LNCAP (cell line): ENCODE results near the gene CTXND1.

Experiments
- TF ChIP-seq, protein P1 (sequence below): fragments of 450-650 bp; IDR thresholded peaks from 2 replicates; pipeline ENCODE4 v1.5.1; 2017; ENCODE audit warnings: mild to moderate bottlenecking

Gene CTXND1

DNA sequence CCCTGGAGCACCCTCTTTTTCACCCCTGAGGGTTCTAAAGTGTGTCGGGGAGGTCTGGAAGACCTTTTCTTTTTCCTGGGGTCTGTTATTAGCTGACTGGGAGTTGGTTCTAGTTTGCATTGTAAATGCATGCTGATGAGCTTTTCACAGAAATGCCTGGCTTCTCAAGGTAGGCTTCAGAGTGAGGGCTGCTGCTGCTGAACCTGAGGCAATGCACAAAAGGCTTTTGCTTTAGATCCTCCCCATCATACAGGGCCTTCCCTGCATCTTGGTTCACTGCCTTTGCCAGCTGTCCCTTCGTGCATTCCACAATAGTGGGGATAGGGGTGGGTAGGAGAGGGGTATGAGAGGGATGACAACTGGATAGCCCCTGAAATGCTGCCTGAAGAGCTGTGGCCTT is 52.6 kb downstream of the CTXND1 start:
- TF ChIP-seq, protein P1, sequence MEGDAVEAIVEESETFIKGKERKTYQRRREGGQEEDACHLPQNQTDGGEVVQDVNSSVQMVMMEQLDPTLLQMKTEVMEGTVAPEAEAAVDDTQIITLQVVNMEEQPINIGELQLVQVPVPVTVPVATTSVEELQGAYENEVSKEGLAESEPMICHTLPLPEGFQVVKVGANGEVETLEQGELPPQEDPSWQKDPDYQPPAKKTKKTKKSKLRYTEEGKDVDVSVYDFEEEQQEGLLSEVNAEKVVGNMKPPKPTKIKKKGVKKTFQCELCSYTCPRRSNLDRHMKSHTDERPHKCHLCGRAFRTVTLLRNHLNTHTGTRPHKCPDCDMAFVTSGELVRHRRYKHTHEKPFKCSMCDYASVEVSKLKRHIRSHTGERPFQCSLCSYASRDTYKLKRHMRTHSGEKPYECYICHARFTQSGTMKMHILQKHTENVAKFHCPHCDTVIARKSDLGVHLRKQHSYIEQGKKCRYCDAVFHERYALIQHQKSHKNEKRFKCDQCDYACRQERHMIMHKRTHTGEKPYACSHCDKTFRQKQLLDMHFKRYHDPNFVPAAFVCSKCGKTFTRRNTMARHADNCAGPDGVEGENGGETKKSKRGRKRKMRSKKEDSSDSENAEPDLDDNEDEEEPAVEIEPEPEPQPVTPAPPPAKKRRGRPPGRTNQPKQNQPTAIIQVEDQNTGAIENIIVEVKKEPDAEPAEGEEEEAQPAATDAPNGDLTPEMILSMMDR: no peak

DNA sequence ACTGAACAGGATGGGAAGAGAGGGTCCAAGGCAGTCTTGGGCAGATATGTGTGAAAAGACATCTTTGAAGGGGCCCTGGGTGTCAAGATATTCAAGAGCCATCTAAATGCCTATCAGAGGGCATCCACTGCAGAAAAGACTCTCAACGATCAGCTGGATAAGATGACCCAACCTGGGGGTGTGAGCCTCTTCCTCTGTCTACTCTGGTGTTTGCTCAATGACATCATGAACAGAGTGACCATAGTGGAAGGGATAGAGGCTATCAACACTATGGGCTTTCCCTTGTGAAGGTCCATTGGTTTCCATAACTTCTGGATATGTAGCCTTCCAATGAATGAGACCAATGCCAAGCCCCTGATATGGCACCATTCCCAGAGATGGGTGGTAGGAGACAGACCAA is 57.1 kb downstream of the CTXND1 start:
- TF ChIP-seq, protein P1: no peak

DNA sequence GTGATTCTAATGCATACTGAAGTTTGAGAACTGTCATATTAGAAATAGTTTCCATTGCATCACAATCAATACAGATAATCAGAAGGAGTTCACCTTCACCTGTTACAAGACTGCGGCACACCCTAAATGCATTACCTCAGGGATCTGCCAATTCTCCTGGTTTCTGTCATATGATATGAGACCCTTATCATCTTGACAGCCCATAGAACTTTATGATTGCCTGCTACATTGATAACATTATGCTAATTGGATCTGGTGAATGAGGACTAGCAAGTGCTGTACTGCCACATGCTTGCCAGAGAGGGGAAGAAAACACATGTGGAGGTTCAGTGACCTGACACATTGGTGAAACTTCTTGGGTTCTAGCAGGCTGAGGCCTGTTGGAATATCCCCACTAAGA is 57.8 kb downstream of the CTXND1 start:
- TF ChIP-seq, protein P1: no peak

DNA sequence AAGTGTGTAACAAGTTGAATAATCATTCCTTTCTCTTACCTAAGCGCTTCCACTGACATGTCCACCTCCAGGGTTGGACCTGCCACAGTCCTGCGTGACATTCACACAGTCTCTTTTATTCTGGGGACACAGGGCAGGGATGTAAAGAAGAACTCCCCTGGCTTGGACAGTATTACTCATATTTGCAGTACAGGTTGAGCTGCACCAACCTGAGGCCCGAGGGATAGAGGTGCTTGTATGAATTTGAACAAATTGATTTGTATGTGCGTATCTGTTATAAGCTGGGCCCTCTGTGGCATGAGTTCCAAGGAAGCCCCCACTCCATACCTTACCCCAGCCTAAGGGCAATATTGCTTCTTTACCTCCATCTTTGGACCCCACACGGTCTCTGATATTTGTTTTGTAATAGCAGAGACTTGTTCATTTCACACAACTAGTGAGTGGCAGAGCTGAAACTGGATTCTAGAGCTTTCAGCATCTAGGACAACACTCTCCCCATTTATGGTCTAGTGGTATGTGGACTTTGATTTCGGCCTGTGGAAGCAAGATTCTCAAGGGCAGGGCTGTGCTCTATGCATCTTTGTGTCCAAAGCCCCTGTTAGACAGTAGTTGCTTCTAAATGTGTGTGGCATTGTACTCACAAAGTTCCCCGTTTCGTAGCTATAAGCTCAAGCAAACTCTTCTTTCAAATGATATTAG is 60.0 kb downstream of the CTXND1 start:
- TF ChIP-seq, protein P1: no peak

DNA sequence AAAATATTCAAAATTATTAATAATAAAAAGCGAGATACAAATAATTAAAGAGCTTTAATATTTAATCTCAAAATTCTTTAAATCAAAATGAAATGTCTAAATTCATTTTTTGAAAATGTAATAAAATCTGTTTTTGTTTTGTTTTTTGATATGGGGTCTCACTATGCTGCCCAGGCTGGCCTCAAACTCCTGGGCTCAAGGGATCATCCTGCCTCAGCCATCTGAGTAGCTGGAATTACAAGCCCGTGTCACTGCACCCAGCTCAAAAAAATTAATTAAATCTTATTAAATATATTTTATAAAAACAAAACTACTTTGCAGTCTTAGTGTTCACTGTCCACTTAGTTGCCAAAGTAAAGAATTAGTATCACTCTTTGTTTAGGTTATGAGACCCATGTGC is 60.8 kb downstream of the CTXND1 start:
- TF ChIP-seq, protein P1: no peak

DNA sequence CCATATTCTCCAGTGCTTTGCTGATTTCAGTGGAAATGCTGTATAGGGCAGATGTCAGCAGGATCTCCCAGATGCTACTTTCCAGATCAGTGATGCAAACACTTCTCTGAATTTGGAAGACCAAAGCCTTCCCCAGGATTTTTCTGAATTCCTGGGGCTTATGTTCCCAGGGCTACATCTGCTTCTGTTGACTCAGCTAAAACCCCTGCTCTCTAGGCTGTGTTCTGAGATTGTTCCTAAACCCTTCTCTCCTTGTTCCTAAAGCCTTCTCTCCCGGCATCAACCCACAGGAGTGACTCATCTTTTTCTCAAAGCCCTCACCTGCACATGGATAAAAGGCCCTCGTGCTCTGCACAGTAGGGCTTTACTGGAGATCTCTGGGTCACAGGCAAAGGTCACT is 63.8 kb downstream of the CTXND1 start:
- TF ChIP-seq, protein P1: no peak

DNA sequence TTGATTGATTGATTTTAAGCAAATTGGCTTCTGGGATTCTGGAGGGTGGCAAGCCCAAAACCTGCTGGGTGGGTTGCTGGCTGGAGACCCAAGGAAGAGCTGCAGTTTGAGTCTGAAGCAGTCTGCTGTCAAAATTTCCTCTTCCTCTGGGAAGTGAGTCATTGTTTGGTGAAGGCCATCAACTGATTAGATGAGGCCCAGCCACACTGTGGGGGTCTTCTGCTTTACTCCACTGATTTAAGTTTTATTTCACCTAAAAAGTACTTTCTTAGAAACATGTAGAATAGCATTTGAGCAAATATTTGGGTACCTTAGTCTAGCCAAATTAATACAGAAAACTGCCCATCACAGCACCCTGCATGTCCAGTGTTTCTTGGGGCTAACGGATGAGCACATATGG is 65.4 kb downstream of the CTXND1 start:
- TF ChIP-seq, protein P1: no peak

DNA sequence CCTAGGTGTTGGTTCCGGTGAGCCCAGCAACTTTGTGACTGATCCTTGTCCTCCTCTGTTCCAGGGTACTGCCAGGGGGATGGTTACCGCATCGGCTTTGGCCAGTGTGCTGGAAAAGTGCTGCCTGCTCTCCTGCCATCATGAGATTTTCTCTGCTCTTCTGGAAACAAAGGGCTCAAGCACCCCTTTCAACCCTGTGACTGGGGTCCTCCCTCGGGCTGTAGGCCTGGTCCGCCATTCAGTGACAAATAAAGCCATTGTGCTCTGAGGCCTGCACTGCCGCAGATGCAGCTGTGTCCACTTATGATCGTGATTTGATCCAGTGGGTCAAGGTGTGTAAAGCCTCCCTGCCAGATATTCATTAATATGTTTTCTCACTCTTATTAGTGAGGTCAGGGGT is 65.9 kb downstream of the CTXND1 start:
- TF ChIP-seq, protein P1: no peak
